Cardiac fibroblast (primary cell): ENCODE results near the gene TRIP12.
A peak's percentile ranks its signal among the peaks of the same experiment; 100 is the strongest.

Source experiments
- DNase-seq, 2 donors: peaks; one replicate each; pipeline versions ENCODE4 v3.0.0 to v3.0.0-alpha.2; 2010; ENCODE audit warnings: low read depth in 2 of 2
- H3K4me3 ChIP-seq, 2 donors: replicated peaks in 1 of 2; 1 replicate in 1 of 2; 2 replicates in 1 of 2; pipeline ENCODE4 v1.5.1; 2011; ENCODE audit warnings: low read depth in 2 of 2, low read length in 2 of 2, mild to moderate bottlenecking in 2 of 2, moderate library complexity in 1 of 2
- CTCF ChIP-seq: IDR thresholded peaks from one replicate; pipeline ENCODE4 v1.5.1; 2011; ENCODE audit warnings: low read depth, mild to moderate bottlenecking, low read length, inconsistent platforms

TRIP12 gene

GRCh38 chr2:229714736-229715541, 206.9 kb downstream of the TRIP12 start:
- DNase-seq: peak; percentile 73 to 75
- peak overlapping the region; percentile 49 to 68 for H3K4me3 ChIP-seq
- no peak for TF ChIP-seq CTCF

- no peak for TF ChIP-seq CTCF
- H3K4me3 ChIP-seq: peak within 1 kb of the TSS; percentile 49 to 68
- DNase-seq: no peak
Observed at GRCh38 chr2:229714080-229714735, 207.6 kb downstream of the TRIP12 start, which contains the start of gene DNER. Gene DNER, minus strand, starts transcription at chr2:229714555. Its CDS starts 132 bp downstream, at chr2:229714423.
